Liver (tissue), 9 donors: ENCODE results near the gene DHX57. TPM values are rescaled to one million over a fixed set of nuclear protein-coding genes. Genes with fewer than 3 reads are reported as not detected.

Source experiments
- DNase-seq: peaks from one replicate; pipeline ENCODE4 v3.0.0-alpha.2; 2017; ENCODE audit warnings: low spot score
- H3K27ac ChIP-seq, 2 donors: one replicate each; pipeline ENCODE4 v1.7.0; 2013; ENCODE audit warnings: inconsistent platforms in 2 of 2, low read length in 2 of 2, control low read depth in 1 of 2, low read depth in 1 of 2, mild to moderate bottlenecking in 1 of 2
- H3K27me3 ChIP-seq, 4 donors: one replicate each; pipeline versions ENCODE4 v1.6.1 to v1.7.0; 2013; ENCODE audit warnings: low read length in 3 of 4, inconsistent platforms in 1 of 4, mild to moderate bottlenecking in 1 of 4, moderate library complexity in 1 of 4; ENCODE audit not compliant: control insufficient read depth in 4 of 4, insufficient read depth in 4 of 4
- H3K36me3 ChIP-seq, 4 donors: one replicate each; pipeline versions ENCODE4 v1.6.1 to v1.7.0; 2013; ENCODE audit warnings: low read length in 3 of 4, mild to moderate bottlenecking in 3 of 4, low read depth in 1 of 4, moderate library complexity in 1 of 4; ENCODE audit not compliant: control insufficient read depth in 4 of 4, insufficient read depth in 3 of 4
- H3K4me1 ChIP-seq, 4 donors: one replicate each; pipeline versions ENCODE4 v1.6.1 to v1.7.0; 2013; ENCODE audit warnings: low read length in 3 of 4, mild to moderate bottlenecking in 3 of 4, moderate library complexity in 1 of 4; ENCODE audit not compliant: control insufficient read depth in 4 of 4, insufficient read depth in 4 of 4
- H3K4me3 ChIP-seq, 3 donors: one replicate each; pipeline versions ENCODE4 v1.6.1 to v1.7.0; 2013; ENCODE audit warnings: low read length in 3 of 3, control low read depth in 1 of 3, low read depth in 1 of 3, mild to moderate bottlenecking in 1 of 3
- H3K9ac ChIP-seq, 2 donors: one replicate each; pipeline ENCODE4 v1.7.0; 2013; ENCODE audit warnings: low read length in 2 of 2, mild to moderate bottlenecking in 2 of 2, moderate library complexity in 2 of 2, control low read depth in 1 of 2, low read depth in 1 of 2
- H3K9me3 ChIP-seq, 4 donors: one replicate each; pipeline versions ENCODE4 v1.6.1 to v1.7.0; 2013; ENCODE audit warnings: low read length in 3 of 4; ENCODE audit not compliant: control insufficient read depth in 4 of 4
- ATF3 ChIP-seq: IDR thresholded peaks from 2 replicates; pipeline ENCODE4 v1.6.1; 2016; ENCODE audit warnings: antibody characterized with exemption
- EGR1 ChIP-seq, 2 donors: IDR thresholded peaks; 2 replicates each; pipeline ENCODE4 v1.6.1; 2016 to 2018; ENCODE audit warnings: antibody characterized with exemption in 2 of 2, low read depth in 2 of 2
- FOXA1 ChIP-seq: IDR thresholded peaks from 2 replicates; pipeline ENCODE4 v1.6.1; 2016; ENCODE audit warnings: antibody characterized with exemption
- GABPA ChIP-seq, 2 donors: IDR thresholded peaks in 1 of 2; conservative IDR thresholded peaks in 1 of 2; 2 replicates each; pipeline ENCODE4 v1.6.1; 2016; ENCODE audit warnings: antibody characterized with exemption in 2 of 2, mild to moderate bottlenecking in 1 of 2, moderate library complexity in 1 of 2
- HNF4G ChIP-seq: IDR thresholded peaks from 2 replicates; pipeline ENCODE4 v1.6.1; 2016; ENCODE audit warnings: antibody characterized with exemption
- JUND ChIP-seq, 2 donors: IDR thresholded peaks; 2 replicates each; pipeline ENCODE4 v1.6.1; 2016; ENCODE audit warnings: antibody characterized with exemption in 2 of 2
- NR2F2 ChIP-seq: IDR thresholded peaks from 2 replicates; pipeline ENCODE4 v1.6.1; 2016; ENCODE audit warnings: antibody characterized with exemption
- RXRA ChIP-seq, 2 donors: IDR thresholded peaks; 2 replicates each; pipeline ENCODE4 v1.6.1; 2017 to 2018; ENCODE audit warnings: antibody characterized with exemption in 2 of 2, mild to moderate bottlenecking in 1 of 2
- TAF1 ChIP-seq: conservative IDR thresholded peaks from 2 replicates; pipeline ENCODE4 v1.6.1; 2016; ENCODE audit warnings: antibody characterized with exemption, mild to moderate bottlenecking
- YY1 ChIP-seq: IDR thresholded peaks from 2 replicates; pipeline ENCODE4 v1.6.1; 2016; ENCODE audit warnings: antibody characterized with exemption, mild to moderate bottlenecking
- ZBTB33 ChIP-seq: IDR thresholded peaks from 2 replicates; pipeline ENCODE4 v1.6.1; 2016; ENCODE audit warnings: antibody characterized with exemption
- WGBS: extraction: QIAGEN DNeasy Blood & Tissue Kit; methylation state at CpG from one replicate; pipeline ENCODE4 v1.1.7; 2013; 5-methylcytosine and 5-hydroxymethylcytosine counted together
- polyA plus RNA-seq, 2 donors: library from polyadenylated mRNA; stranded (reverse) in 1 of 2; unstranded in 1 of 2; fragments of 200-250 nt in 1 of 2; fragments of >200 nt in 1 of 2; fragmentation: Nextera tagmentation in 1 of 2; extraction: Ambion mirVana in 1 of 2; gene quantifications; one replicate each; pipeline versions ENCODE4 v1.2.1 to v1.2.3, GENCODE V29; 2013 to 2015
- total RNA-seq, 2 donors: library from RNA; depleted of rRNA; stranded (reverse); fragments of >200 nt; gene quantifications; one replicate each; pipeline ENCODE4 v1.2.3, GENCODE V29; 2014
- donor health status: healthy.
- donor health status: healthy.
- donor health status: healthy.
- donor health status: healthy.
- donor health status: healthy.

The DHX57 gene
- total and polyA plus RNA-seq, 4 donors: 2.8 to 8.7 (median 5.4) TPM

- peak; percentile 72 for DNase-seq
- Histone ChIP-seq H3K4me3 (peak overlapping the region; percentile 82 to 98 (median 97)), H3K27me3 (no peaks in the 10 kb centered on the region), H3K4me1 (peaks cover 4 to 55% (median 47%) of the 10 kb centered on the region in 4 donors), H3K36me3 (peaks cover 5 to 39% (median 34%) of the 10 kb centered on the region in 4 donors), H3K9me3 (no peaks in the 10 kb centered on the region), H3K27ac (peak overlapping the region; percentile 99 to 100), H3K9ac (peak overlapping the region; percentile 77 to 98)
- TF ChIP-seq FOXA1: no peak
- no peak for TF ChIP-seq YY1
- no peak for TF ChIP-seq EGR1 (IDR thresholded peaks at IDR 0.05; ENCODE audit: low read depth in 2 of 2)
- no peak for TF ChIP-seq ZBTB33
- TF ChIP-seq ATF3: no peak
- TF ChIP-seq JUND (IDR thresholded peaks at IDR 0.05): no peak
- TF ChIP-seq GABPA (IDR thresholded peaks at IDR 0.05 in 1 of 2, conservative IDR thresholded peaks at IDR 0.05 in 1 of 2): no peak
- TF ChIP-seq RXRA (IDR thresholded peaks at IDR 0.05): no peak
- WGBS: under 1% methylated on average over 59 of the region's 59 CpGs
Measured at GRCh38 chr2:38750011-38750890, 125.5 kb downstream of the DHX57 start.

GRCh38 chr2:38748943-38749804, 126.6 kb downstream of the DHX57 start:
- peak overlapping the region; percentile 77 to 98 for H3K9ac ChIP-seq
- H3K36me3 ChIP-seq: peaks cover 6 to 50% (median 44%) of the 10 kb centered on the region in 4 donors
- peaks cover 4 to 64% (median 53%) of the 10 kb centered on the region in 4 donors for H3K4me1 ChIP-seq
- no peak overlapping the region for H3K27ac ChIP-seq
- no peaks in the 10 kb centered on the region for H3K27me3 ChIP-seq
- peak overlapping the region; percentile 82 to 98 (median 97) for H3K4me3 ChIP-seq
- DNase-seq: no peak
- WGBS: 71% methylated on average over 26 of the region's 26 CpGs
- H3K9me3 ChIP-seq: no peaks in the 10 kb centered on the region
- TF ChIP-seq TAF1: no peak
- TF ChIP-seq JUND (IDR thresholded peaks at IDR 0.05): no peak
- no peak for TF ChIP-seq ZBTB33
- no peak for TF ChIP-seq HNF4G
- no peak for TF ChIP-seq NR2F2
- no peak for TF ChIP-seq EGR1 (IDR thresholded peaks at IDR 0.05; ENCODE audit: low read depth in 2 of 2)
